GM21526 (cell line): ENCODE results near the gene HMX2.
"Not testable (repeated sequence)": the region's sequence is repeated elsewhere in the genome, so short reads cannot be mapped to it uniquely, and the experiment has no call there.

Experiments used
- ATAC-seq: cut with Tn5 transposase; IDR thresholded peaks from one replicate; pipeline ENCODE4 v1.9.1; 2021; ENCODE audit warnings: moderate library complexity; ENCODE audit not compliant: unreplicated experiment, low FRiP score

Gene HMX2

GRCh38 chr10:123150271-123150985 is 2.5 kb downstream of the HMX2 start:
- no peak for ATAC-seq

- ATAC-seq, result no peak
These were observed 3.2 kb downstream of the HMX2 start for GRCh38 chr10:123150986-123151736.

- no peak for ATAC-seq
These were observed 3.8 kb downstream of the HMX2 start for GRCh38 chr10:123151737-123152135.

GRCh38 chr10:123153486-123154091 is 5.7 kb downstream of the HMX2 start:
- ATAC-seq, result no peak

GRCh38 chr10:123154092-123154710 is 6.3 kb downstream of the HMX2 start, which contains the start of gene BUB3:
Gene BUB3 (plus strand): TSS chr10:123154402. CDS start chr10:123154918, 516 bp downstream.
- ATAC-seq, result peak; percentile 84

GRCh38 chr10:123154711-123155505 is 7.0 kb downstream of the HMX2 start:
- peak; percentile 38 for ATAC-seq

- ATAC-seq, result no peak
These were observed 8.1 kb downstream of the HMX2 start for GRCh38 chr10:123156078-123156477.

GRCh38 chr10:123157210-123157609 is 9.3 kb downstream of the HMX2 start:
- no peak for ATAC-seq

GRCh38 chr10:123158682-123159081 is 10.7 kb downstream of the HMX2 start:
- no peak for ATAC-seq

GRCh38 chr10:123160311-123160980 is 12.5 kb downstream of the HMX2 start:
- no peak for ATAC-seq

GRCh38 chr10:123164319-123164718 is 16.4 kb downstream of the HMX2 start:
- ATAC-seq, result no peak

- no peak for ATAC-seq
These were observed 17.6 kb downstream of the HMX2 start for GRCh38 chr10:123165445-123166072.

GRCh38 chr10:123166618-123167017 is 18.7 kb downstream of the HMX2 start:
- no peak for ATAC-seq

GRCh38 chr10:123170961-123171360 is 23.0 kb downstream of the HMX2 start:
- ATAC-seq, result no peak

GRCh38 chr10:123171616-123172015 is 23.7 kb downstream of the HMX2 start:
- ATAC-seq, result not testable (repeated sequence)

- no peak for ATAC-seq
These were observed 27.8 kb downstream of the HMX2 start for GRCh38 chr10:123175389-123176387.

GRCh38 chr10:123178390-123178789 is 30.5 kb downstream of the HMX2 start:
- ATAC-seq, result not testable (repeated sequence)
